K562 (cell line): ENCODE measurements around the gene RETNLB.

Experiments
- DPF2 ChIP-seq: fragments of 450-650 bp; IDR thresholded peaks from 2 replicates; pipeline ENCODE4 v1.6.1; 2016
- NFE2 ChIP-seq: IDR thresholded peaks from 2 replicates; pipeline ENCODE4 v1.6.1; 2014; ENCODE audit warnings: antibody characterized with exemption, low read depth
- POLR2AphosphoS2 ChIP-seq: IDR thresholded peaks from 2 replicates; pipeline ENCODE4 v1.6.1; 2012; ENCODE audit warnings: low read length, improper control_type of control experiment
- POLR2AphosphoS5 ChIP-seq: IDR thresholded peaks from 2 replicates; pipeline ENCODE4 v1.6.1; 2011; ENCODE audit warnings: mild to moderate bottlenecking, low read depth, low read length, moderate library complexity; ENCODE audit not compliant: control insufficient read depth, insufficient read depth
- RAD51 ChIP-seq: fragments of 450-650 bp; IDR thresholded peaks from 2 replicates; pipeline ENCODE4 v1.7.1; 2016; ENCODE audit warnings: low read depth, mild to moderate bottlenecking, borderline replicate concordance
- SAP30 ChIP-seq: fragments of 200-600 bp; sonication (generic); IDR thresholded peaks from 2 replicates; pipeline ENCODE4 v1.6.1; 2012; ENCODE audit warnings: borderline replicate concordance, low read depth, mild to moderate bottlenecking, moderate library complexity, low read length, control low read depth, inconsistent platforms; ENCODE audit not compliant: insufficient read depth, poor library complexity, severe bottlenecking
- ZNF699 ChIP-seq: fragments of 250-450 bp; sonication (Bioruptor Pico); IDR thresholded peaks from 2 replicates; pipeline ENCODE4 v1.8.0; 2021; ENCODE audit warnings: mild to moderate bottlenecking, moderate library complexity; ENCODE audit not compliant: insufficient replicate concordance
- TF ChIP-seq, protein P1 (sequence below), 2 experiments: fragments of 450-650 bp; formaldehyde crosslinking in 1 of 2; IDR thresholded peaks; 2 replicates each; pipeline versions ENCODE4 v1.4.0 to v1.6.1; 2014 to 2020; ENCODE audit warnings: mild to moderate bottlenecking in 2 of 2, borderline replicate concordance in 1 of 2, low read depth in 1 of 2
- TF ChIP-seq, protein P2 (sequence below), 3 experiments: IDR thresholded peaks in 2 of 3; conservative IDR thresholded peaks in 1 of 3; 2 replicates each; pipeline ENCODE4 v1.5.1; 2011 to 2012; ENCODE audit warnings: low read length in 3 of 3, mild to moderate bottlenecking in 3 of 3, control low read depth in 2 of 3, improper control_type of control experiment in 1 of 3, inconsistent platforms in 1 of 3, low read depth in 1 of 3, mixed read lengths in 1 of 3, moderate library complexity in 1 of 3; ENCODE audit not compliant: insufficient read depth in 2 of 3

DNA sequence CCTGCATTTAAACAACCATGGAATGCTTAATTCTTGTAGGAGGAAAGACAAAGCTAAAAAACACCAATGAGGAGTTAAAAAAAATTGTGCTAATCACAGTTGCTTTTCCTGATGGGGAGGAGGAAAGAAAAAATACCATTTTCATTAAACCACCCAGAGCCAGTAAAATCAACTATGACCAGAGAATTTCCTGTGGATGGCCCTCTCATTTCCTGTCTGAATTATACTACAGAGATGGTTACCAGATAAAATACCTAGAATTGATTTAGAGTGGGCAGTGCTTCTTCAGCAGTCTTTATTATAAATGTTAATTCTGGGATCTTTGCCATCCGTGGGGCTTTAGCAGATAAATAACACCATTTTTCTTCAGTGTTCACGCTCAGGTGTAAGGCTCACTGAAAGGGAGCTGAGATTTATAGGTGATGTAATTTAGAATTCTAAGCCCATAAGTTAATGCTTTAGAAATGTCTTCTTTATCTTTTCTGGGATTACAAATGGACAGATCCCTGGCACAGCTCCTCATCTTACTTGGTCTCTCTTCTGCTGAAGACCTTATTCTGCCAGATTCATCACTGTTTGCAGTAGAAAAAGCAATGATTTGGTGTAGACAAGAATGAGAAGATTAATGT, 37.9 kb downstream of the RETNLB start:
- TF ChIP-seq, protein P1, sequence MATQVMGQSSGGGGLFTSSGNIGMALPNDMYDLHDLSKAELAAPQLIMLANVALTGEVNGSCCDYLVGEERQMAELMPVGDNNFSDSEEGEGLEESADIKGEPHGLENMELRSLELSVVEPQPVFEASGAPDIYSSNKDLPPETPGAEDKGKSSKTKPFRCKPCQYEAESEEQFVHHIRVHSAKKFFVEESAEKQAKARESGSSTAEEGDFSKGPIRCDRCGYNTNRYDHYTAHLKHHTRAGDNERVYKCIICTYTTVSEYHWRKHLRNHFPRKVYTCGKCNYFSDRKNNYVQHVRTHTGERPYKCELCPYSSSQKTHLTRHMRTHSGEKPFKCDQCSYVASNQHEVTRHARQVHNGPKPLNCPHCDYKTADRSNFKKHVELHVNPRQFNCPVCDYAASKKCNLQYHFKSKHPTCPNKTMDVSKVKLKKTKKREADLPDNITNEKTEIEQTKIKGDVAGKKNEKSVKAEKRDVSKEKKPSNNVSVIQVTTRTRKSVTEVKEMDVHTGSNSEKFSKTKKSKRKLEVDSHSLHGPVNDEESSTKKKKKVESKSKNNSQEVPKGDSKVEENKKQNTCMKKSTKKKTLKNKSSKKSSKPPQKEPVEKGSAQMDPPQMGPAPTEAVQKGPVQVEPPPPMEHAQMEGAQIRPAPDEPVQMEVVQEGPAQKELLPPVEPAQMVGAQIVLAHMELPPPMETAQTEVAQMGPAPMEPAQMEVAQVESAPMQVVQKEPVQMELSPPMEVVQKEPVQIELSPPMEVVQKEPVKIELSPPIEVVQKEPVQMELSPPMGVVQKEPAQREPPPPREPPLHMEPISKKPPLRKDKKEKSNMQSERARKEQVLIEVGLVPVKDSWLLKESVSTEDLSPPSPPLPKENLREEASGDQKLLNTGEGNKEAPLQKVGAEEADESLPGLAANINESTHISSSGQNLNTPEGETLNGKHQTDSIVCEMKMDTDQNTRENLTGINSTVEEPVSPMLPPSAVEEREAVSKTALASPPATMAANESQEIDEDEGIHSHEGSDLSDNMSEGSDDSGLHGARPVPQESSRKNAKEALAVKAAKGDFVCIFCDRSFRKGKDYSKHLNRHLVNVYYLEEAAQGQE (IDR thresholded peaks at IDR 0.05; ENCODE audit: borderline replicate concordance), result no peak
- TF ChIP-seq, protein P1 (CRISPR knock-in tag; IDR thresholded peaks at IDR 0.05; ENCODE audit: low read depth), result no peak
- no peak for TF ChIP-seq DPF2
- TF ChIP-seq, protein P2, sequence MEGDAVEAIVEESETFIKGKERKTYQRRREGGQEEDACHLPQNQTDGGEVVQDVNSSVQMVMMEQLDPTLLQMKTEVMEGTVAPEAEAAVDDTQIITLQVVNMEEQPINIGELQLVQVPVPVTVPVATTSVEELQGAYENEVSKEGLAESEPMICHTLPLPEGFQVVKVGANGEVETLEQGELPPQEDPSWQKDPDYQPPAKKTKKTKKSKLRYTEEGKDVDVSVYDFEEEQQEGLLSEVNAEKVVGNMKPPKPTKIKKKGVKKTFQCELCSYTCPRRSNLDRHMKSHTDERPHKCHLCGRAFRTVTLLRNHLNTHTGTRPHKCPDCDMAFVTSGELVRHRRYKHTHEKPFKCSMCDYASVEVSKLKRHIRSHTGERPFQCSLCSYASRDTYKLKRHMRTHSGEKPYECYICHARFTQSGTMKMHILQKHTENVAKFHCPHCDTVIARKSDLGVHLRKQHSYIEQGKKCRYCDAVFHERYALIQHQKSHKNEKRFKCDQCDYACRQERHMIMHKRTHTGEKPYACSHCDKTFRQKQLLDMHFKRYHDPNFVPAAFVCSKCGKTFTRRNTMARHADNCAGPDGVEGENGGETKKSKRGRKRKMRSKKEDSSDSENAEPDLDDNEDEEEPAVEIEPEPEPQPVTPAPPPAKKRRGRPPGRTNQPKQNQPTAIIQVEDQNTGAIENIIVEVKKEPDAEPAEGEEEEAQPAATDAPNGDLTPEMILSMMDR (IDR thresholded peaks at IDR 0.05 in 2 of 3, conservative IDR thresholded peaks at IDR 0.05 in 1 of 3; ENCODE audit: insufficient read depth in 2 of 3, low read depth in 1 of 3, low read length in 3 of 3), result no peak
- no peak for TF ChIP-seq RAD51
- no peak for TF ChIP-seq ZNF699 (CRISPR knock-in tag)
- TF ChIP-seq SAP30, result no peak
- no peak for TF ChIP-seq NFE2
- TF ChIP-seq POLR2AphosphoS2, result no peak
- TF ChIP-seq POLR2AphosphoS5, result no peak
